ENCODE measurements around the gene GRIN2D.

The GRIN2D gene

GRCh38 chr19:48421548-48421947 lies 28.1 kb downstream of the GRIN2D start:
- no peak overlapping the region for H3K4me3 Mint-ChIP-seq
- peaks cover 3% of the 10 kb centered on the region for H3K27me3 Mint-ChIP-seq (ENCODE audit: low read depth)
- H3K36me3 Mint-ChIP-seq (ENCODE audit: low read depth) = peaks cover 4% of the 10 kb centered on the region
- H3K4me1 Mint-ChIP-seq = peaks cover 9% of the 10 kb centered on the region
- no peaks in the 10 kb centered on the region for H3K9me3 Mint-ChIP-seq
- no peak for TF ChIP-seq CTCF (IDR thresholded peaks at IDR 0.05; ENCODE audit: unreplicated experiment in 3 of 3)
- H3K27ac Mint-ChIP-seq = no peak overlapping the region

GRCh38 chr19:48424694-48425219 lies 31.3 kb downstream of the GRIN2D start:
- Mint-ChIP-seq H3K9me3 (no peaks in the 10 kb centered on the region), H3K27ac (peak overlapping the region in 2 of 3 experiments; percentile 48 to 54), H3K4me3 (no peak overlapping the region), H3K4me1 (no peaks in the 10 kb centered on the region), H3K36me3 (ENCODE audit: low read depth) (peaks cover 6% of the 10 kb centered on the region), H3K27me3 (ENCODE audit: low read depth) (no peaks in the 10 kb centered on the region)
- no peak for TF ChIP-seq CTCF (IDR thresholded peaks at IDR 0.05; ENCODE audit: unreplicated experiment in 3 of 3)

GRCh38 chr19:48428670-48429069 lies 35.2 kb downstream of the GRIN2D start:
- no peaks in the 10 kb centered on the region for H3K27me3 Mint-ChIP-seq (ENCODE audit: low read depth)
- TF ChIP-seq CTCF (IDR thresholded peaks at IDR 0.05; ENCODE audit: unreplicated experiment in 3 of 3) = no peak
- H3K9me3 Mint-ChIP-seq = peaks cover 9% of the 10 kb centered on the region
- no peak overlapping the region for H3K4me3 Mint-ChIP-seq
- H3K36me3 Mint-ChIP-seq (ENCODE audit: low read depth) = peaks cover 17% of the 10 kb centered on the region
- no peak overlapping the region for H3K27ac Mint-ChIP-seq
- H3K4me1 Mint-ChIP-seq = no peaks in the 10 kb centered on the region

GRCh38 chr19:48433337-48433736 lies 39.9 kb downstream of the GRIN2D start:
- peaks cover 17% of the 10 kb centered on the region for H3K36me3 Mint-ChIP-seq (ENCODE audit: low read depth)
- TF ChIP-seq CTCF (IDR thresholded peaks at IDR 0.05; ENCODE audit: unreplicated experiment in 3 of 3) = no peak
- peaks cover 12% of the 10 kb centered on the region for H3K4me1 Mint-ChIP-seq
- no peak overlapping the region for H3K27ac Mint-ChIP-seq
- H3K4me3 Mint-ChIP-seq = no peak overlapping the region
- no peaks in the 10 kb centered on the region for H3K27me3 Mint-ChIP-seq (ENCODE audit: low read depth)
- peaks cover 9% of the 10 kb centered on the region for H3K9me3 Mint-ChIP-seq

GRCh38 chr19:48436586-48436985 lies 43.1 kb downstream of the GRIN2D start:
- Mint-ChIP-seq H3K4me3 (no peak overlapping the region), H3K27ac (peak overlapping the region in 1 of 3 experiments; percentile 80), H3K9me3 (peaks cover 3% of the 10 kb centered on the region), H3K4me1 (peaks cover 12% of the 10 kb centered on the region), H3K27me3 (ENCODE audit: low read depth) (no peaks in the 10 kb centered on the region), H3K36me3 (ENCODE audit: low read depth) (peaks cover 5% of the 10 kb centered on the region)
- no peak for TF ChIP-seq CTCF (IDR thresholded peaks at IDR 0.05; ENCODE audit: unreplicated experiment in 3 of 3)

GRCh38 chr19:48441360-48442050 lies 48.0 kb downstream of the GRIN2D start:
- peaks cover 6% of the 10 kb centered on the region for H3K36me3 Mint-ChIP-seq (ENCODE audit: low read depth)
- H3K27ac Mint-ChIP-seq = peak overlapping the region in 1 of 3 experiments; percentile 56
- H3K4me3 Mint-ChIP-seq = no peak overlapping the region
- no peaks in the 10 kb centered on the region for H3K27me3 Mint-ChIP-seq (ENCODE audit: low read depth)
- H3K4me1 Mint-ChIP-seq = peaks cover 23% of the 10 kb centered on the region
- no peak for TF ChIP-seq CTCF (IDR thresholded peaks at IDR 0.05; ENCODE audit: unreplicated experiment in 3 of 3)
- no peaks in the 10 kb centered on the region for H3K9me3 Mint-ChIP-seq

Measured in nephron (organoid).